ENCODE results near the gene CYLD. TPM values are rescaled to one million over a fixed set of nuclear protein-coding genes. Genes with fewer than 3 reads are reported as not detected.

CYLD gene
- total RNA-seq, 1 donor from 2014 or later = 122 TPM

DNA sequence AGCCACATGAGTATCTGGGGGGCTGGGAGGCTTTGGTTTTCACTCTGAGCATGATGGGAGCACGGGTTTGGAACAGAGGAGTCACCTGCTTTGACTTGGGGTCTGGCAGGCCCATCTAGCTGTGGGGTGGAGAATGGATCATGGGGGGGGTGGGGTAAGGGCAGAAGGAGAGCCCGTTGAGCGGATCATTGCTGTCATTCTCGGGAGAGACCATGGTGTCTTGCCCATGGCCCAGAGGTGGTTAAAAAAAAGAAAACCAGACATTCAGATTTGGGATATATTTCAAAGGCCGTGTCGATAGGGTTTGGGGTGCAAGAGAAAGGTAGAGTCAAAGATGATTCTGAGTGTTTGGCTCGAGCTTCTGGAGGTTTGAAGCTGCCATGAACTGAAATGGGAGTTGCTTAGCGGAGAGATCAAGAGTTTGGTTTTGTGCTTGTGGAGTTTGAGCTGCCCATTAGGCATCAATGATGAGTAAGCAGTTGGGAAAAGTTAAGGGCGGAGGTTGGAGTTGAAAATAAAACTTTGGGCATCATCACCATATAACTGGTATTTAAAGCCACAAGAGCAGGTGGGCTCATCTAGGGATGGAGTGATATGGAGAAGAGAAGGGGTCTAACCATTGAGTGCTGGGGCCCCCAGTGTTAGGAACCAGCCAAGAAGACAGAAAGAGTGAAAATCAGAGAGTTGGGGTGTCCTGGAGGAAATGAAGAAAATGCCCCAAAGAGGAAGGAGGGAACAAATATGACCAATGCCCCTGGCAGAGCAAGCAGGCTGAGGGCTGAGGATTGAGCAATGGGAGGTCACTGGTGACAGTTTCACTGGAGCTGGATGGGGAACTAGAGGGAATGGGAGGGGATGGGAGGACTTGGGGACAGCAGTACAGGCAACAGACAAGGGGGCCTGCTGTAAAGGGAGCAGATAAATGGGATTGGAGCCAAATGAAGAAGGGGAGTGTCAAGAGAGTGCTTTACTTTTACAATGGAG is 46.6 kb upstream of the CYLD start:
- TF ChIP-seq, protein P1, sequence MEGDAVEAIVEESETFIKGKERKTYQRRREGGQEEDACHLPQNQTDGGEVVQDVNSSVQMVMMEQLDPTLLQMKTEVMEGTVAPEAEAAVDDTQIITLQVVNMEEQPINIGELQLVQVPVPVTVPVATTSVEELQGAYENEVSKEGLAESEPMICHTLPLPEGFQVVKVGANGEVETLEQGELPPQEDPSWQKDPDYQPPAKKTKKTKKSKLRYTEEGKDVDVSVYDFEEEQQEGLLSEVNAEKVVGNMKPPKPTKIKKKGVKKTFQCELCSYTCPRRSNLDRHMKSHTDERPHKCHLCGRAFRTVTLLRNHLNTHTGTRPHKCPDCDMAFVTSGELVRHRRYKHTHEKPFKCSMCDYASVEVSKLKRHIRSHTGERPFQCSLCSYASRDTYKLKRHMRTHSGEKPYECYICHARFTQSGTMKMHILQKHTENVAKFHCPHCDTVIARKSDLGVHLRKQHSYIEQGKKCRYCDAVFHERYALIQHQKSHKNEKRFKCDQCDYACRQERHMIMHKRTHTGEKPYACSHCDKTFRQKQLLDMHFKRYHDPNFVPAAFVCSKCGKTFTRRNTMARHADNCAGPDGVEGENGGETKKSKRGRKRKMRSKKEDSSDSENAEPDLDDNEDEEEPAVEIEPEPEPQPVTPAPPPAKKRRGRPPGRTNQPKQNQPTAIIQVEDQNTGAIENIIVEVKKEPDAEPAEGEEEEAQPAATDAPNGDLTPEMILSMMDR (IDR thresholded peaks at IDR 0.05) = no peak

DNA sequence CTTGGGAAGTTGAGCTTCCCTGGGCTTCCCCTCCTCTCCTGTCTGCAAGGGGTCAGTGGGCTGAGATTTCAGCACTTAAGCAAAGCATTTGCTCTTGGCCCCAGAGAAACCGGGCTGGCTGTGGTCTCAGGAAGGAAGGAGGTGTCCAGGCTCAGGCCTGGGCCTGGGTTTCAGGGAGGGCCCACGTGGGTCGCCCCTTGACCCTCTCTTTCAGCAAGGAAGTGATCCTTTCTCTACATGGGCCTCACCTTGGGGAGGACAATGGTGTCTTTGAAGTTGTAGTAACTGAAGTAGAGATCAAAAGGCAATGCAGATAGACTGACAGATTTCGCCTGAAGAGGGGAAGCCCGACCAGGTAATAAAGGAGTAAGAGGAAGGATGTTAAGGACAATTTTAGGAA is 45.8 kb upstream of the CYLD start:
- intact Hi-C loops (cut with micrococcal nuclease) = no loop called here
- H3K4me1 Mint-ChIP-seq = peaks cover 76% of the 10 kb centered on the region
- DNase-seq (no peak), ATAC-seq (ENCODE audit: low read depth) (no peak)
- H3K27ac Mint-ChIP-seq = peak overlapping the region; percentile 87
- H3K27me3 Mint-ChIP-seq = peaks cover 4% of the 10 kb centered on the region
- H3K36me3 Mint-ChIP-seq (ENCODE audit: low read depth) = no peaks in the 10 kb centered on the region
- no peaks in the 10 kb centered on the region for H3K9me3 Mint-ChIP-seq
- TF ChIP-seq, protein P1 (IDR thresholded peaks at IDR 0.05) = no peak
- POLR2A ChIA-PET = interaction anchor here (0.8 to 3.9 kb wide), 3 partner anchors 12 to 45 kb away, joined by 3 to 34 read pairs (median 5); partner anchors contain the start of gene CYLD
- no peak overlapping the region for H3K4me3 Mint-ChIP-seq
- CTCF ChIA-PET = no interaction called here

More for the DNA sequence above, 46.6 kb upstream of the CYLD start:
- DNase-seq (no peak), ATAC-seq (ENCODE audit: low read depth) (no peak)
- intact Hi-C loops (cut with micrococcal nuclease) = no loop called here
- peaks cover 75% of the 10 kb centered on the region for H3K4me1 Mint-ChIP-seq
- H3K27me3 Mint-ChIP-seq = peaks cover 4% of the 10 kb centered on the region
- H3K27ac Mint-ChIP-seq = no peak overlapping the region
- ChIA-PET CTCF (interaction anchor here (1.1 kb wide), 1 partner anchor 30 kb away, joined by 4 read pairs; no protein-coding TSS in a partner anchor), POLR2A (interaction anchor here (1.4 to 2.0 kb wide), 3 partner anchors 10 to 14 kb away, joined by 3 to 9 read pairs (median 3); no protein-coding TSS in a partner anchor)
- no peaks in the 10 kb centered on the region for H3K36me3 Mint-ChIP-seq (ENCODE audit: low read depth)
- H3K9me3 Mint-ChIP-seq = no peaks in the 10 kb centered on the region
- no peak overlapping the region for H3K4me3 Mint-ChIP-seq

DNA sequence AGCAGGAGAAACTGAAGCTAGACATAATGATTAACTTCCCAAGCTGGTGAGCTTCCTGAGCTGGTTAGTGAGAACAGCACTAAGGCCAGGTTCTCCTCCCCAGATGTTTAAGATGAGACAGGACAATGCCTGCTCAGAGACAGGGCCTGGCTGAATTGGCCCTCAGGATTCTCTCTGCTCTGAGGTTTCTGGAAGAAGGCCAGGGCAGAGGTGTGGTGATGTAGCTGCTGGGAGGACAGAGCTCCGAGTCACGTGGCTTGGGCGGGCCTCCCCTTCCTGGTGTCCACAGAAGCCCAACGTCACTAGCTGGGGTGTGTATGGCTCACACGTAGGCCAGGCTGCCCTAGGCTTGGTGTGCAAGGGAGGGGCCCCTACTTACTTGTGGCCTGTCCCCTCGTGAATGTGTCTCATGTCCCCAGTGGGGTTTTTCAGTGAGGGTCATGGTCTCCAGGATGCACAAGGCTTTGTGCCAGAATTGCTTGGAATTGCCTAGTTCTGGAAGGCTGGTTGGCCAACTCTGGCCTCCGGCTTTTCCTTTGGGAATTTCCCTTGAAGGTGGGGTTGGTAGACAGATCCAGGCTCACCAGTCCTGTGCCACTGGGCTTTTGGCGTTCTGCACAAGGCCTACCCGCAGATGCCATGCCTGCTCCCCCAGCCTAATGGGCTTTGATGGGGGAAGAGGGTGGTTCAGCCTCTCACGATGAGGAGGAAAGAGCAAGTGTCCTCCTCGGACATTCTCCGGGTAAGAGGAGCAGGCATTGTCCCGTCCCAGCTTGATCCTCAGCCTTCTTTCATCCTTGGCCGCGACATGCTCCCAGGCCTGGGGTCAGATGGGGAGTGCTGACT is 45.1 kb upstream of the CYLD start:
- H3K4me1 Mint-ChIP-seq = peaks cover 76% of the 10 kb centered on the region
- DNase-seq (no peak), ATAC-seq (ENCODE audit: low read depth) (no peak)
- TF ChIP-seq, protein P1 (IDR thresholded peaks at IDR 0.05) = no peak
- H3K27ac Mint-ChIP-seq = peak overlapping the region; percentile 87
- peaks cover 4% of the 10 kb centered on the region for H3K27me3 Mint-ChIP-seq
- intact Hi-C loops (cut with micrococcal nuclease) = no loop called here
- CTCF ChIA-PET = no interaction called here
- POLR2A ChIA-PET = interaction anchor here (0.8 to 3.9 kb wide), 5 partner anchors 10 to 45 kb away, joined by 4 to 34 read pairs (median 10); partner anchors contain the start of genes CYLD and SNX20
- H3K4me3 Mint-ChIP-seq = no peak overlapping the region
- no peaks in the 10 kb centered on the region for H3K9me3 Mint-ChIP-seq
- no peaks in the 10 kb centered on the region for H3K36me3 Mint-ChIP-seq (ENCODE audit: low read depth)

DNA sequence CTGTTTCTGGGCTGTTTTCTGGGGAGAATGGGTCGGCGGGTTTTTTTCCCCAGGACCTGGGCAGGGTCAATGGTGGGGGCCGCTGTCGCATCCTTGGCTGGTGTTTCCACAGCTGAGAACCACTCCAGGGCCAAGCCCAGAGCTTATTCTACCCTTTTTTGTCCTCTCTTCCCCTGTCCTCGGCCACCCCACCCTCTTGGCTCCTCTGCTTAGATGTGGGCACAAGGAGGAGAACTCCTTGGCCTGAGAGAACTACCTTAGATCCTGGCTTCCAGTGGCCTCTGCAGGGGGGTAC is 44.5 kb upstream of the CYLD start:
- no peak for DNase-seq
- Mint-ChIP-seq H3K27ac (peak overlapping the region; percentile 87), H3K4me1 (peaks cover 74% of the 10 kb centered on the region), H3K4me3 (peak overlapping the region; percentile 87), H3K27me3 (peaks cover 4% of the 10 kb centered on the region), H3K36me3 (ENCODE audit: low read depth) (no peaks in the 10 kb centered on the region), H3K9me3 (no peaks in the 10 kb centered on the region)
- TF ChIP-seq, protein P1 (IDR thresholded peaks at IDR 0.05) = no peak
- POLR2A ChIA-PET = interaction anchor here (1.0 to 3.9 kb wide), 5 partner anchors 11 to 423 kb away, joined by 3 to 34 read pairs (median 10); partner anchors contain the start of genes CYLD and SNX20
- intact Hi-C loops (cut with micrococcal nuclease) = no loop called here
- ATAC-seq (ENCODE audit: low read depth) = no peak
- CTCF ChIA-PET = interaction anchor here (0.9 kb wide), 1 partner anchor 32 kb away, joined by 3 read pairs; no protein-coding TSS in a partner anchor
